IMR-90 (cell line): ENCODE measurements around the gene ALS2CL. TPM values are rescaled to one million over a fixed set of nuclear protein-coding genes. Genes with fewer than 3 reads are reported as not detected.

Experiments used
- ATAC-seq: fragments of 200-7000 bp; cut with Tn5 transposase; 2 replicates; pipeline ENCODE4 v1.9.1; 2020; ENCODE audit warnings: low read depth, mild to moderate bottlenecking, moderate library complexity
- BruUV-seq: library from RNA; stranded (reverse); fragments of 400-500 nt; replicated peaks from 2 replicates; lab custom pipeline; 2021; lab: Mats Ljungman, UMichigan
- CTCF ChIA-PET: fragments of 300-600 bp; formaldehyde crosslinking; extraction: SDS; loops from one replicate; lab custom pipeline; 2021; ENCODE audit warnings: antibody characterized with exemption; lab: Yijun Ruan, JAX
- POLR2A ChIA-PET: fragments of 300-600 bp; sonication (Branson Sonifier 250); formaldehyde crosslinking; loops from one replicate; lab custom pipeline; 2022; ENCODE audit warnings: antibody characterized with exemption; ENCODE audit not compliant: unreplicated experiment; lab: Charles Lee
- DNase-seq: peaks from one replicate; pipeline ENCODE4 v3.0.0; 2013
- H2AFZ ChIP-seq: replicated peaks from 2 replicates; pipeline ENCODE3; 2013; ENCODE audit warnings: low read length, mild to moderate bottlenecking; ENCODE audit not compliant: poor library complexity
- H2AK5ac ChIP-seq: 2 replicates; pipeline ENCODE4 v1.6.1; 2013; ENCODE audit warnings: low read depth, low read length, inconsistent platforms
- H2AK9ac ChIP-seq: replicated peaks from 2 replicates; pipeline ENCODE3; 2013; ENCODE audit warnings: mild to moderate bottlenecking, low read depth, low read length, moderate library complexity; ENCODE audit not compliant: poor library complexity
- H2BK120ac ChIP-seq: 2 replicates; pipeline ENCODE4 v1.6.1; 2013; ENCODE audit warnings: low read depth, low read length, inconsistent platforms
- H2BK15ac ChIP-seq: 3 replicates; pipeline ENCODE4 v1.6.1; 2013; ENCODE audit warnings: low read depth, low read length, inconsistent platforms
- H2BK20ac ChIP-seq: 2 replicates; pipeline ENCODE4 v1.6.1; 2013; ENCODE audit warnings: low read depth, mild to moderate bottlenecking, inconsistent platforms, low read length, moderate library complexity
- H2BK5ac ChIP-seq: 2 replicates; pipeline ENCODE4 v1.6.1; 2013; ENCODE audit warnings: mild to moderate bottlenecking, low read depth, low read length, inconsistent platforms; ENCODE audit not compliant: poor library complexity, severe bottlenecking
- H3K14ac ChIP-seq: replicated peaks from 2 replicates; pipeline ENCODE4 v1.6.1; 2013; ENCODE audit warnings: low read depth, low read length, inconsistent platforms
- H3K18ac ChIP-seq: 2 replicates; pipeline ENCODE4 v1.6.1; 2013; ENCODE audit warnings: low read depth, low read length, control low read depth
- H3K23ac ChIP-seq: 2 replicates; pipeline ENCODE4 v1.6.1; 2013; ENCODE audit warnings: low read depth, low read length, inconsistent platforms
- H3K27ac ChIP-seq: 2 replicates; pipeline ENCODE4 v1.5.1; 2013; ENCODE audit warnings: mild to moderate bottlenecking, control low read depth, low read length; ENCODE audit not compliant: insufficient read depth
- H3K27me3 ChIP-seq: 2 replicates; pipeline ENCODE4 v1.6.1; 2013; ENCODE audit warnings: low read length; ENCODE audit not compliant: control insufficient read depth, insufficient read depth
- H3K36me3 ChIP-seq: 2 replicates; pipeline ENCODE4 v1.6.1; 2013; ENCODE audit warnings: low read length, mixed read lengths; ENCODE audit not compliant: control insufficient read depth, insufficient read depth
- H3K4ac ChIP-seq: 2 replicates; pipeline ENCODE4 v1.6.1; 2013; ENCODE audit warnings: low read depth, low read length, inconsistent platforms
- H3K4me1 ChIP-seq: 2 replicates; pipeline ENCODE4 v1.6.1; 2013; ENCODE audit warnings: low read length, mixed read lengths; ENCODE audit not compliant: control insufficient read depth, insufficient read depth
- H3K4me2 ChIP-seq: 2 replicates; pipeline ENCODE4 v1.6.1; 2013; ENCODE audit warnings: low read depth, mild to moderate bottlenecking, control low read depth, low read length, moderate library complexity
- H3K4me3 ChIP-seq: 2 replicates; pipeline ENCODE4 v1.5.1; 2013; ENCODE audit warnings: low read depth, mild to moderate bottlenecking, control low read depth, low read length, moderate library complexity; ENCODE audit not compliant: insufficient read depth
- H3K56ac ChIP-seq: 2 replicates; pipeline ENCODE4 v1.6.1; 2013; ENCODE audit warnings: low read length, inconsistent platforms; ENCODE audit not compliant: insufficient read depth; ENCODE audit errors: extremely low read depth
- H3K79me1 ChIP-seq, 2 experiments: 2 replicates each; pipeline ENCODE4 v1.6.1; 2013; ENCODE audit warnings: low read length in 2 of 2, inconsistent platforms in 1 of 2, low read depth in 1 of 2
- H3K9ac ChIP-seq: 2 replicates; pipeline ENCODE4 v1.6.1; 2013; ENCODE audit warnings: low read depth, low read length, control low read depth
- H3K9me1 ChIP-seq: 2 replicates; pipeline ENCODE4 v1.6.1; 2013; ENCODE audit warnings: low read length, inconsistent platforms; ENCODE audit not compliant: insufficient read depth
- H3K9me3 ChIP-seq: 2 replicates; pipeline ENCODE4 v1.6.1; 2013; ENCODE audit warnings: low read length; ENCODE audit not compliant: control insufficient read depth, insufficient read depth
- H4K20me1 ChIP-seq: 2 replicates; pipeline ENCODE4 v1.6.1; 2013; ENCODE audit warnings: low read length, inconsistent platforms; ENCODE audit not compliant: insufficient read depth
- H4K5ac ChIP-seq: 2 replicates; pipeline ENCODE4 v1.6.1; 2013; ENCODE audit warnings: mild to moderate bottlenecking, low read depth, low read length, control low read depth
- H4K8ac ChIP-seq, 2 experiments: 2 replicates each; pipeline ENCODE4 v1.6.1; 2013; ENCODE audit warnings: low read depth in 2 of 2, low read length in 2 of 2, control low read depth in 1 of 2, inconsistent platforms in 1 of 2
- H4K91ac ChIP-seq: 2 replicates; pipeline ENCODE4 v1.6.1; 2013; ENCODE audit warnings: low read depth, low read length, inconsistent platforms; ENCODE audit not compliant: insufficient read depth
- BHLHE40 ChIP-seq: fragments of 150-350 bp; IDR thresholded peaks from 2 replicates; pipeline ENCODE4 v1.6.1; 2016; ENCODE audit warnings: mild to moderate bottlenecking, low read depth, low read length
- CEBPB ChIP-seq: IDR thresholded peaks from 2 replicates; pipeline ENCODE4 v1.6.1; 2012; ENCODE audit warnings: low read depth, low read length, improper control_type of control experiment
- CHD1 ChIP-seq: IDR thresholded peaks from 2 replicates; pipeline ENCODE4 v1.6.1; 2012; ENCODE audit warnings: low read depth, low read length, improper control_type of control experiment
- FOS ChIP-seq: fragments of 150-350 bp; IDR thresholded peaks from 2 replicates; pipeline ENCODE4 v1.6.1; 2016; ENCODE audit warnings: low read depth, low read length
- MAZ ChIP-seq: IDR thresholded peaks from 2 replicates; pipeline ENCODE4 v1.6.1; 2012; ENCODE audit warnings: low read depth, mild to moderate bottlenecking, low read length, improper control_type of control experiment, moderate library complexity, borderline replicate concordance
- MXI1 ChIP-seq: IDR thresholded peaks from 2 replicates; pipeline ENCODE4 v1.6.1; 2012; ENCODE audit warnings: low read depth, mild to moderate bottlenecking, low read length, moderate library complexity, borderline replicate concordance
- POLR2A ChIP-seq: IDR thresholded peaks from 2 replicates; pipeline ENCODE4 v1.6.1; 2012; ENCODE audit warnings: mild to moderate bottlenecking, low read depth, low read length
- RAD21 ChIP-seq: IDR thresholded peaks from 2 replicates; pipeline ENCODE4 v1.6.1; 2012; ENCODE audit warnings: low read length, improper control_type of control experiment
- RCOR1 ChIP-seq: IDR thresholded peaks from 2 replicates; pipeline ENCODE4 v1.6.1; 2012; ENCODE audit warnings: mild to moderate bottlenecking, low read length, improper control_type of control experiment; ENCODE audit not compliant: insufficient replicate concordance
- RFX5 ChIP-seq: IDR thresholded peaks from 2 replicates; pipeline ENCODE4 v1.8.0; 2012; ENCODE audit warnings: low read depth, mild to moderate bottlenecking, low read length, moderate library complexity
- WGBS, 2 experiments: methylation state at CpG; one replicate each; pipeline versions ENCODE4 v1.1.5 to v1.1.7; 2013; ENCODE audit warnings: missing lambda C conversion rate in 2 of 2; ENCODE audit not compliant: insufficient read length in 1 of 2; ENCODE audit errors: extremely low coverage in 2 of 2; 5-methylcytosine and 5-hydroxymethylcytosine counted together
- dilution Hi-C: fragments of 300-500 bp; cut with HindIII; formaldehyde crosslinking; loops from one replicate; pipeline ENCODE4 v1.14.3; 2018; ENCODE audit warnings: low sequenced_read_pairs; ENCODE audit not compliant: unreplicated experiment
- in situ Hi-C: fragments of 300-500 bp; cut with MboI; formaldehyde crosslinking; loops from 3 replicates; pipeline ENCODE4 v1.14.3; 2019; ENCODE audit warnings: low sequenced_read_pairs, inconsistent platforms, mixed read lengths
- intact Hi-C: fragments of 100-400 bp; cut with micrococcal nuclease; formaldehyde crosslinking; loops from 2 replicates; pipeline ENCODE4 v1.10.0; 2022
- polyA plus RNA-seq, 3 experiments: library from polyadenylated mRNA; depleted of rRNA; stranded (reverse); fragments of >200 nt; gene quantifications; 2 replicates each; pipeline ENCODE4 v1.2.3, GENCODE V29; 2012; ENCODE audit warnings: low replicate concordance in 1 of 3
- total RNA-seq: library from RNA; depleted of rRNA; stranded (reverse); fragments of >200 nt; gene quantifications from 2 replicates; pipeline ENCODE4 v1.2.3, GENCODE V29; 2012
- TF ChIP-seq, protein P1 (sequence below): fragments of 150-350 bp; IDR thresholded peaks from 2 replicates; pipeline ENCODE4 v1.6.1; 2017; ENCODE audit warnings: mild to moderate bottlenecking, antibody characterized with exemption, low read length, low read depth
- TF ChIP-seq, protein P2 (sequence below): fragments of 150-350 bp; IDR thresholded peaks from 2 replicates; pipeline ENCODE4 v1.6.1; 2016; ENCODE audit warnings: low read depth, mild to moderate bottlenecking, low read length, moderate library complexity, borderline replicate concordance
- TF ChIP-seq, protein P3 (sequence below): conservative IDR thresholded peaks from 2 replicates; pipeline ENCODE4 v1.5.1; 2012; ENCODE audit warnings: mild to moderate bottlenecking, low read depth, low read length, improper control_type of control experiment

The ALS2CL gene
- total and polyA plus RNA-seq, 2 of the 4 experiments (the other 2 are of a cell fraction): 2.2 to 4.8 TPM

DNA sequence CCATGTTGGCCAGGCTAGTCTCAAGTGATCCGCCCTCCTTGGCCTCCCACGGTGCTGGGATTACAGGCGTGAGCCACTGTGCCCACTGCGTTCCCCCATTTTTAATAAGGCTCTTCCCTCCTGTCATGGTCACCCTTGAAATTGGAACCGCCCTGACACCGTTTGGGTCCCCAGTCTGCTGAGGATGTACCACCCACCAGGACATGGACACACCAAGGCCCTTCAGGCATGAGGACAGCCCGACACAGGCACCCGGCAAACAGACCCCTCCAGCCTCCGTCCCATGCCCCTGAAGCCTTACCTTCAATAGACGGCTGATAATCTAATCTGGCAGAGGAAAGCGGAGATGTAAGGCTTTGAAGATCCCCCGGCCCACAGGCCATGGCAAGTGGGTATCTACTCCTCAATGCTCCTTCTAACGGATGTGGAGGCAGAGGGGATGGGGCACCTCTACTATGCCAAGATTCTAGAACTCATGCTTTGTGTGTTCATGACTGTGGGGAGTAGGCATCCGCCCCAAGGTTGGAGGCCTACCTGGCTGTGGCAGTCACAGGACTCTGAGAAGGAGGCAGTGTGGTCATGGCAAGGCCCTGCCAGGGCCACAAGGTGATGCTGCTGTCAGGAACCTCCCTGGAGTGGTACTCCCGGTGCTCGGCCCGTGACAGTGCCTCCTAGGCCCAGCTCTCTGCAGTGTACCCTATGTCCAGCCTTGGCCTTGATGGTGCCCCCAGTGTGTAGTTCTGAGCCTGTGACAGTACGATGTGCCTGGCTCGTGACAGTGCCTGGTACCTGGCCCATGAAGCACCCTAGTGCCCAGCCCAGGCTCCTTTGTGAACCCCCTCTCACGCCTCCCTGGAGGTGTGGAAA lies 42.8 kb upstream of the ALS2CL start (continued):
- TF ChIP-seq, protein P1, sequence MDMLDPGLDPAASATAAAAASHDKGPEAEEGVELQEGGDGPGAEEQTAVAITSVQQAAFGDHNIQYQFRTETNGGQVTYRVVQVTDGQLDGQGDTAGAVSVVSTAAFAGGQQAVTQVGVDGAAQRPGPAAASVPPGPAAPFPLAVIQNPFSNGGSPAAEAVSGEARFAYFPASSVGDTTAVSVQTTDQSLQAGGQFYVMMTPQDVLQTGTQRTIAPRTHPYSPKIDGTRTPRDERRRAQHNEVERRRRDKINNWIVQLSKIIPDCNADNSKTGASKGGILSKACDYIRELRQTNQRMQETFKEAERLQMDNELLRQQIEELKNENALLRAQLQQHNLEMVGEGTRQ: no peak

DNA sequence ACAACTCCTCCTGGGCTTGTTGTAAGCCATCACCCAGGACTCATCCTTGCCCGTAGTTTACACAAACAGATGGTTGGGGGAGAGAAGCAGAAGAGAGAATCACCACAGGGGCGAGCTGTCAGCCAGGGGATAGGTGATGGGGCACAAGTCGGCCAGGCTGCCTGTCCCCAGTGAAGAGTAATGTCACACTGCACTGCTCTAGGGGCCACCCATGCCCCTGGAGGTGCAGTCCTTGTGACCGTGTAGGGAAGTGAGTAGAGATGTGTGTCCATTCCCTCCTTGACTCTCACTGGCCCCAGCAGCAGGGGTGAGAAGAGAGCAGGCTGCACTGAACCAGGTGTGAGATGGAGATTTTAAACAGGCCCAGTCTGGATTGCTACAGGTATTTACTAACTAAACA lies 41.3 kb upstream of the ALS2CL start:
- Histone ChIP-seq H3K36me3 (no peaks in the 10 kb centered on the region), H3K4me1 (no peaks in the 10 kb centered on the region), H2BK15ac (no peak overlapping the region), H2AK9ac (no peak overlapping the region), H3K23ac (no peak overlapping the region), H3K27me3 (peaks cover 29% of the 10 kb centered on the region), H4K5ac (no peak overlapping the region), H2BK20ac (no peak overlapping the region), H3K27ac (no peak overlapping the region), H3K9me3 (no peaks in the 10 kb centered on the region), H3K4me3 (no peak overlapping the region), H4K8ac (no peak overlapping the region), H4K20me1 (no peaks in the 10 kb centered on the region), H2AK5ac (no peak overlapping the region), H3K14ac (no peak overlapping the region), H2BK120ac (no peak overlapping the region), H2AFZ (no peak overlapping the region), H4K91ac (no peak overlapping the region), H3K4ac (no peak overlapping the region), H3K4me2 (no peak overlapping the region), H3K9ac (no peak overlapping the region), H3K56ac (no peak overlapping the region), H3K9me1 (no peaks in the 10 kb centered on the region), H2BK5ac (no peak overlapping the region), H3K79me1 (no peaks in the 10 kb centered on the region), H3K18ac (no peak overlapping the region)
- in situ Hi-C loops (no loop called here), dilution Hi-C loops (no loop called here), intact Hi-C loops (no loop called here)
- ChIA-PET POLR2A (no interaction called here), CTCF (no interaction called here)
- WGBS, 2 experiments: 14% methylated on average over 1 of the region's 4 CpGs; no CpG with 5 or more reads in 1 of the 2 experiments
- DNase-seq (no peak), ATAC-seq (no peak)
- no TSS peak for BruUV-seq
- TF ChIP-seq CEBPB (no peak), MXI1 (no peak), FOS (no peak), POLR2A (no peak), RAD21 (no peak), RFX5 (no peak), MAZ (no peak), RCOR1 (no peak), BHLHE40 (no peak), CHD1 (no peak)
- TF ChIP-seq, protein P2, sequence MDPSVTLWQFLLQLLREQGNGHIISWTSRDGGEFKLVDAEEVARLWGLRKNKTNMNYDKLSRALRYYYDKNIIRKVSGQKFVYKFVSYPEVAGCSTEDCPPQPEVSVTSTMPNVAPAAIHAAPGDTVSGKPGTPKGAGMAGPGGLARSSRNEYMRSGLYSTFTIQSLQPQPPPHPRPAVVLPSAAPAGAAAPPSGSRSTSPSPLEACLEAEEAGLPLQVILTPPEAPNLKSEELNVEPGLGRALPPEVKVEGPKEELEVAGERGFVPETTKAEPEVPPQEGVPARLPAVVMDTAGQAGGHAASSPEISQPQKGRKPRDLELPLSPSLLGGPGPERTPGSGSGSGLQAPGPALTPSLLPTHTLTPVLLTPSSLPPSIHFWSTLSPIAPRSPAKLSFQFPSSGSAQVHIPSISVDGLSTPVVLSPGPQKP: no peak
- TF ChIP-seq, protein P3, sequence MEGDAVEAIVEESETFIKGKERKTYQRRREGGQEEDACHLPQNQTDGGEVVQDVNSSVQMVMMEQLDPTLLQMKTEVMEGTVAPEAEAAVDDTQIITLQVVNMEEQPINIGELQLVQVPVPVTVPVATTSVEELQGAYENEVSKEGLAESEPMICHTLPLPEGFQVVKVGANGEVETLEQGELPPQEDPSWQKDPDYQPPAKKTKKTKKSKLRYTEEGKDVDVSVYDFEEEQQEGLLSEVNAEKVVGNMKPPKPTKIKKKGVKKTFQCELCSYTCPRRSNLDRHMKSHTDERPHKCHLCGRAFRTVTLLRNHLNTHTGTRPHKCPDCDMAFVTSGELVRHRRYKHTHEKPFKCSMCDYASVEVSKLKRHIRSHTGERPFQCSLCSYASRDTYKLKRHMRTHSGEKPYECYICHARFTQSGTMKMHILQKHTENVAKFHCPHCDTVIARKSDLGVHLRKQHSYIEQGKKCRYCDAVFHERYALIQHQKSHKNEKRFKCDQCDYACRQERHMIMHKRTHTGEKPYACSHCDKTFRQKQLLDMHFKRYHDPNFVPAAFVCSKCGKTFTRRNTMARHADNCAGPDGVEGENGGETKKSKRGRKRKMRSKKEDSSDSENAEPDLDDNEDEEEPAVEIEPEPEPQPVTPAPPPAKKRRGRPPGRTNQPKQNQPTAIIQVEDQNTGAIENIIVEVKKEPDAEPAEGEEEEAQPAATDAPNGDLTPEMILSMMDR: no peak
